NK-92 treated with Interleukin-12 subunit alpha and Interleukin-12 subunit beta, amount 100 ng/mL, for 24 hours (cell line): ENCODE data around the gene SV2C.

Experiments used
- DNase-seq: peaks from one replicate; lab custom pipeline; 2025; lab: John Stamatoyannopoulos, UW

SV2C gene

GRCh38 chr5:76380346-76381066 is 297.3 kb downstream of the SV2C start:
- no peak for DNase-seq

GRCh38 chr5:76383126-76383832 is 300.1 kb downstream of the SV2C start:
- DNase-seq: no peak

- DNase-seq: no peak
These were observed 301.0 kb downstream of the SV2C start for GRCh38 chr5:76384189-76384588.

- DNase-seq: no peak
These were observed 301.5 kb downstream of the SV2C start for GRCh38 chr5:76384705-76385104.

- DNase-seq: peak; percentile 16
These were observed 302.4 kb downstream of the SV2C start for GRCh38 chr5:76385540-76385939.

- DNase-seq: no peak
These were observed 303.2 kb downstream of the SV2C start for GRCh38 chr5:76386360-76386759.

GRCh38 chr5:76388236-76388635 is 305.1 kb downstream of the SV2C start:
- DNase-seq: no peak

- no peak for DNase-seq
These were observed 305.8 kb downstream of the SV2C start for GRCh38 chr5:76388791-76389512.

- DNase-seq: no peak
These were observed 306.5 kb downstream of the SV2C start for GRCh38 chr5:76389513-76390154.

- no peak for DNase-seq
These were observed 307.8 kb downstream of the SV2C start for GRCh38 chr5:76391014-76391413.

GRCh38 chr5:76393035-76393680 is 310.0 kb downstream of the SV2C start:
- DNase-seq: no peak

GRCh38 chr5:76397200-76397599 is 314.0 kb downstream of the SV2C start:
- DNase-seq: no peak

- no peak for DNase-seq
These were observed 316.1 kb downstream of the SV2C start for GRCh38 chr5:76399268-76399667.

GRCh38 chr5:76400466-76400865 is 317.3 kb downstream of the SV2C start:
- no peak for DNase-seq

- peak; percentile 59 for DNase-seq
These were observed 318.6 kb downstream of the SV2C start for GRCh38 chr5:76401801-76402250.

- peak; percentile 83 for DNase-seq
These were observed 319.2 kb downstream of the SV2C start for GRCh38 chr5:76402251-76402885.

- peak; percentile 87 for DNase-seq
These were observed 319.9 kb downstream of the SV2C start, which contains the start of gene IQGAP2 for GRCh38 chr5:76402886-76403765. Gene IQGAP2 (plus strand): TSS chr5:76403285. CDS start chr5:76403546, 261 bp downstream.
